ENCODE measurements around the gene PPCDC.

Gene PPCDC, protein sequence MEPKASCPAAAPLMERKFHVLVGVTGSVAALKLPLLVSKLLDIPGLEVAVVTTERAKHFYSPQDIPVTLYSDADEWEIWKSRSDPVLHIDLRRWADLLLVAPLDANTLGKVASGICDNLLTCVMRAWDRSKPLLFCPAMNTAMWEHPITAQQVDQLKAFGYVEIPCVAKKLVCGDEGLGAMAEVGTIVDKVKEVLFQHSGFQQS

DNA sequence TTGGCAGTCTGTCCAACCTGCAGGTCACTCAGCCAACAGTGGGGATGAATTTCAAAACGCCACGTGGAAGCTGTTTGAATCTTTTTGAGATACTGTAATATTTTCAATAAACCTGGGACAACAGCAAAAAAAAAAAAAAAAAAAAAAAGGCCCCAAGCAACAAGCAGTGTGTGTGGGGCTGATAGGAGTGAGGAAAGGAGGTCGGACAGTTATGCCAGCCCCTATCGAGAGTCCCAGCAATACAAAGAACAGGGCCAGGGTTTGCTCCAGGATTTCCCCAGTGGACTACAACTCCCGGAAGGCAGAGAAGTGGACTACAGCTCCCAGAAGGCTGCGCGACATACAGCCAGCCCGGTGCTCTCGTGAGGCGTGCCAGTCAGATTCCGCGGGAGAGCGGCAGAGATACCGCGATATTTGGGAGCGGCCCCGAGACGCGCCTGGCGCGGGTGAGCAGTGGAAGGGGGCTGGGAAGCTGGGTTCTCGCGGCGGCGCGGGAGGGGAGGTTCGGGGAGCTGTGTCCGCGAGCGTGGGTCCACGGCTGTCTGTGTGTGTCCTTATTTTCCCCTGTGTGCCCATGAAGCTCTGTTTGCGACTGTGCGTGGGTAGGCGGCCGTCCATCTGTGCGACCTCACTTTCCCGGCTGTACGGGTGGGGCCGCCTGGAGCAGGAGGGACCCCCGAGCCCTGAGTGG, at the start of gene PPCDC:
Gene PPCDC, plus strand, starts transcription at position 410 of the 691 bp plus-strand sequence. CDS start 4,729 bp downstream, outside the sequence.
- DNase-seq (ENCODE audit: low read depth in 2 of 2) = peak; percentile 91 to 94

- no peak for DNase-seq (ENCODE audit: low read depth in 2 of 2)
Observed at GRCh38 chr15:74976159-74976558, 47.2 kb upstream of the PPCDC start.

DNA sequence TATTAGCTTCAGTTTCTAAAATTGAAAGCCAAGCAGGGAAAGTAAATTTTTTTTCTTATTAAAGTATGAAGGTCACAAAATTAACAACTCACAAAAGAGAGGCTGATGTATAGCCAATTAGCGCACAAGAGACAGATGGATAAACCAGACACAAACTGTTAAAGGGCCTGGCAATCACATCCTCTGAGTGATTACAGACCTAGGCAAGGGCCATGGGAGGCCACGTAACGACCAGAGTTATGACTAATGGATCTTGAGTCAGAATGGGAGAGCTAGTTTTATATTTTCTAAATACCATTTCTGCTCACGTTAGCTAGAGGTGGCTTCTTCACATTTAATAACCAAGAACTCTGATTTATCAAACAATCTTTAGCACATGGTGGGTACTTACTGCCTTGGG, 45.8 kb upstream of the PPCDC start:
- no peak for DNase-seq (ENCODE audit: low read depth in 2 of 2)

DNA sequence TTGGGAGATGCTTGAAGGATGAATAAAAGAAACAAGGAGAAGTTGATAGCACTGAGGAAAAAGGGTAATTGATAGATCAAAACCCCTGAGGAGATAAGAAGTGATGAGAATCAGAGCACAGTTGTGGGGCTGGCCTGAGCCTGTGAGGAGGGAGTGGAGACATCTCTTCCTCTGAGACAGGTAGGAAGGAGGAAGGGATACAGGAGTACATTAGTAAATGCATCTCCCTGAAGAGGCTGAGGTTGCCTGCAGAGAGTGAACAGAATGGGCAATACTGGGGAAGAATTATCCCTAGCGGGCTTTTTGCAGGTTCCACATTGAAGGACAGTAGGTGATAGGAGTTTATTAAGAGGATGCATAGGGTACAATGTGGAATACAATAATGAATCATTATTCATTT, 45.3 kb upstream of the PPCDC start:
- no peak for DNase-seq (ENCODE audit: low read depth in 2 of 2)

GRCh38 chr15:74978503-74978902, 44.9 kb upstream of the PPCDC start:
- DNase-seq (ENCODE audit: low read depth in 2 of 2) = peak in 1 of 2 experiments; percentile 41

DNA sequence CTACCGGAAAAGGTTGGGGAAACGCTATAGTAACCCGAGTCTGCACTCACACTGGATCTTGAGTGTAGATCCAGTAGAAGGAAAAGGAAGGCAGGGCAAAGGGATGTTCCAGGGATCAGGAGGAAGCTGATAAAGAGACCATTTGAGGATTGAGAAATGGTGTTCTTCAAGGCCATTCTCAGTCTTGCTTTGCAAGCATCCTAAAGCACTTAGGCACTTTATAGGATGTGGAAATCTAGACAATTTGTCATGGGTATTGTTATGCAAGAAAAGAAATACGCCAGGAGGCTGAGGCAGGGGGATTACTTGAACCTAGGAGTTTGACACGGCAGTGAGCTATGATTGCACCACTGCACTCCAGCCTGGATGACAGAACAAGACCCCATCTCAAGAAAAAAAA, 41.2 kb upstream of the PPCDC start:
- no peak for DNase-seq (ENCODE audit: low read depth in 2 of 2)

- peak; percentile 28 to 48 for DNase-seq (ENCODE audit: low read depth in 2 of 2)
Observed at GRCh38 chr15:74983725-74984231, 39.6 kb upstream of the PPCDC start.

- no peak for DNase-seq (ENCODE audit: low read depth in 2 of 2)
Observed at GRCh38 chr15:74988007-74988800, 35.2 kb upstream of the PPCDC start.

DNA sequence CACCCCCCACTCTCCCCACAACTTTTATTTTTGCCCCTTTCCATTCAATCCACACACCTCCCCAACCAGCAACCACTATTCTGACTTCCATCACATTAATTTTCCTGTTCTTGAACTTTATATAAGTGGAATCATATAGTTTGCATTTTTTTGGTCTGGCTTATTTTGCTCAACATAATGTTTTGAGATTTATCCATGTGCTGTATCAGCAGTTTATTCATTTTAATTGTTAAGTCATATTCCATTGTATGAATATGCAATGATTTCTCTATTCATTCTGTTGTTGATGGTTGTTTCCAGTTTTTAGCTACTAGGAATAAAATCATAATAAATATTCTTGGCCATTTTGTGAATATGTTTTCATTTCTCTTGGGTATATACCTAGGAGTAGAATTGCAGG, 33.9 kb upstream of the PPCDC start:
- DNase-seq (ENCODE audit: low read depth in 2 of 2) = no peak

DNA sequence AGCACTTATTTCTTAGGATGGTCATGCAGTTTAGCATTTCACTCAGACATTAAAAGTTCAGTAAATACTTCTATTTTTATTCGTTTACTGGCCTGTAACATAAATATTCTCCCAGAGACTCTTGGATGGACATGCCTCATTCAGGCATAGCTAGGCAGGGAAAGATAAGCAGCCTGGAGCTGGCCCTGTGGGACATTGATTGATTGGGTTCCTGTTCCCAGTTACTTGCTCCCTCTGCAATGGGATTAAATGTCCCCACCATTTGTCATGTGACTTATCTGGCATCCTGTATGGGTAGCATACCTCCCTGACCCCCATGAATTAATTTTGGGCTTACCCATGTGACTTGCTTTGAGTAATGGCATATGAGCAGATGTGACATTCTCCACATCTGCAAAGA, 30.8 kb upstream of the PPCDC start:
- DNase-seq (ENCODE audit: low read depth in 2 of 2) = no peak

- DNase-seq (ENCODE audit: low read depth in 2 of 2) = no peak
Observed at GRCh38 chr15:74994236-74994635, 29.2 kb upstream of the PPCDC start.

GRCh38 chr15:74994685-74995084, 28.7 kb upstream of the PPCDC start:
- DNase-seq (ENCODE audit: low read depth in 2 of 2) = no peak

DNA sequence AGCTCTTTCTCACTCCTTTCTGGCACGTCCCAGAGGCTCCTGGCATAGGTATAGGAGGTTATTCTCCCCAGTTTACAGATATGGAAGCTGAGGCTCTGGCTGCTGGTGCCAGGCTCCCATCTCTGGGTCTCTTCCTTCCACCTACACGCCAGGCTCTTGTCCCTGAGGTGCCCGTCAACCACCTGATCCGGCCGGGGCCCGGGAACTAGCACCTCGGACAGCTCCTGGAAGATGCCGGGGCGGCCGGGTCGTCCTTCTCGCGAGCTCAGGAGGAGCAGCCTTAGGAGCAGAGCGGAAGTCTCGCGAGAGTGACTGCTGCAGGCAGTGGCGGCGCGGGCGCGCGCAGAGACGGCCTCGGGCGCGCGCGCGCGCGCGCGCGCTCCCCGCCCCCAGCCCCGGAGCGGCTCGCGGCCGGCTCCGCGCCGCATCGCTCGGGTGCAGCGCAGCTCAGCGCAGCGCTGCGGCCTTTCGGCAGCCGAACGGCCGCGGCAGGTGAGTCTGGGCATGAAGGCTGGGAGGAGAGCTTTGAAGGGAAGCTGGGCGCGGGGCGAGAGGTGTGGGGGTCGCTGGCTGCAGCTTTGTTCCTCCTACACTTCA, 28.1 kb upstream of the PPCDC start, which contains the start of gene SCAMP5:
Gene SCAMP5, plus strand, starts transcription at position 382 of the 597 bp plus-strand sequence. CDS start 16,277 bp downstream, outside the sequence.
- peak; percentile 83 to 90 for DNase-seq (ENCODE audit: low read depth in 2 of 2)

DNA sequence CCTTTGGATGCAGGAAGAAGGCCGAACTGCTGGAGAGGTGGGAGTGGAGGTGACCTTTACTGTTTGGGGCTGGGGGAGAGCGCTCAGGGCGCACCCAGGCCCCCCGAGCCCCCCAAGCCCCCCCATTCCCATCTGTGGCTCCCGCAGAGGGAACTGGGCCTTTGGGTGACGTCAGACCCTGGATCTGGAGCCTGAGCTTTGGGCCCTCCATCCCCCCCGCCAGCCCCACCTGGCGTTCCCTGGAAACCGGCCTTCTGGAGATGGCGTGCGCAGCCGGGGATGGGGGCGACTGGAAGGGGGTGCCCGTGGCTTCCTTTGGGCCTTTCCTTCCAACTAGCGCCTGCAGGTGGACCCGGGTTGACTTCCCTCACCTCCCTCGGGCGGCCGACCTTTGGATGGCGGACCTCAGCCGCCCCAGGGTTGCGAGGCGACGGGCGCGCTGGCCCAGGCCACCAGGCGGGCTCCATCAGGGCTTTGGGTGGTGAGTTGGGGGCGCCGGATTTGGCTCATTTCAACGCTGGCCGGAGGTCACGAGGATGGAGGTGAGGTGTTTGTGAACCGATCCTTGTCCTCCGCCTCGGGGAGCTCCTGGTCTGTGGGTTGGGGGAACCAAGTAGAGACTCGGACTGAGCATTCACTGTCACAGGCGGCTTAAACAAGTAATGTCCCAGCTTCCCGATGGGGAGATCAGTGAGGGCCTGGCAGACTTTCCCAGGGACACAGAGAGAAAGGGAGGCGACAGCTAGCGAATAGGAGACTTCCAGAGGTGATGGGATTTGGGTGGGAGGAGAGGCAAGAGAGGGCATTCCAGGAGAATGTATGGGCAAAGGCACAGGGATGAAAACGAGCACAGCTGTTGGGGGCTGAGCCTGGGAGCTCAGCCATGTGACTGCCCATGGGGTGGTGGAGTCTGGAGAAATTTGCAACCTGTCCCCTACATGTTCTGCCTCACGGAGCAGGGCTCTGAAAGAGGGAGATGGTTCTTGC, 27.3 kb upstream of the PPCDC start:
- no peak for DNase-seq (ENCODE audit: low read depth in 2 of 2)

DNA sequence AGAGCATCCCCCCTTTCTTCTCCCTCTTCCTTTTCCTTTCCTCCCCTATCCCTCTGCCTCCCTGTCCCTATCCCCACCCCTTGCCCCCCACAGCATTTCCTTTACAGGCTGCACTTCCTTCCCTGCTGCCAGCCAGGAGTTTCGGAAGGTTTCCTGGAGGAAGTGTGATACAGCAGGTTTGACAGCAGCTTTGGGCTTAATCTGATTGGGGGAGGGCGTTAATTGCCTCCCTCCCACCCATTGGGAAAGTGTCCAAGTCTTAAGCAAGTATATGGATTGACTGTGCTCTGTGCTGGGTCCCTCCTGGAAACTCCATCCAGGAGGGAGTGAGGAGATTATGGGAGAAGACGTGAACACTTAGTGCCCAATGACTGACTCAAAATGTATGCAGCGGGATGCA, 26.2 kb upstream of the PPCDC start:
- DNase-seq (ENCODE audit: low read depth in 2 of 2) = no peak

- no peak for DNase-seq (ENCODE audit: low read depth in 2 of 2)
Observed at GRCh38 chr15:74997543-74997942, 25.8 kb upstream of the PPCDC start.

DNA sequence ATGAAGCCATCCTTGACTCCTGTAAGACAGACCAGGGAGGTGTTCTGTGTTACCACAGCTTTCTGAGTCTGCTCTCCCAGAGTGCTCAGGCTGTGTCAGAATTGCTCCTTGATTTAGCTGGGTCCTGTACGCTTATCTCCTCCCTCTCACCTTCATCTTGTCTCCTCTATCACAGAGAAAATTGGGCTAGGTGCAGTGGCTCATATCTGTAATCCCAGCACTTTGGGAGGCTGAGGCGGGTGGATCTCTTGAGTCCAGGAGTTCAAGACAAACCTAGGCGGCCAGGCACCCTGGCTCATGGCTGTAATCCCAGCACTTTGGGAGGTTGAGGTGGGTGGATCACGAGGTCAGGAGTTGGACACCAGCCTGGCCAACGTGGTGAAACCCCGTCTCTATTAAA, 22.1 kb upstream of the PPCDC start:
- no peak for DNase-seq (ENCODE audit: low read depth in 2 of 2)

- DNase-seq (ENCODE audit: low read depth in 2 of 2) = no peak
Observed at GRCh38 chr15:75002398-75002797, 21.0 kb upstream of the PPCDC start.

DNA sequence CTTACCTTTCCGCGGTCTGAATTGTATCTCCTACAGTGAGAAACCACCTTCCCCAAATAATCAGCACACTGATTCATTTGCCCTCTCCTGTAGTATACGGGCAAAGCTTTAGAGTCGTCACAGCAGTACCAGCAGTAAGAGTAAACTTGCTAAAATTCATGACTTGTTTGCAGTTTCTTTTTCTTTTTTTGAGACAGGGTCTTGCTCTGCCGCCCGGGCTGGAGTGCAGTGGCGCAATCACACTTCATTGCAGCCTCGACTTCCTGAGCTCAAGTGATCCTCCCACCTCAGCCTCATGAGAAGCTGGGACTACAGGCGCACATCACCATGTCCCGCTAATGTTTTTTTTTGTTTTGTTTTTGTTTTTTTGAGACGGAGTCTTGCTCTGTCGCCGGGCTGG, 16.2 kb upstream of the PPCDC start:
- no peak for DNase-seq (ENCODE audit: low read depth in 2 of 2)

DNA sequence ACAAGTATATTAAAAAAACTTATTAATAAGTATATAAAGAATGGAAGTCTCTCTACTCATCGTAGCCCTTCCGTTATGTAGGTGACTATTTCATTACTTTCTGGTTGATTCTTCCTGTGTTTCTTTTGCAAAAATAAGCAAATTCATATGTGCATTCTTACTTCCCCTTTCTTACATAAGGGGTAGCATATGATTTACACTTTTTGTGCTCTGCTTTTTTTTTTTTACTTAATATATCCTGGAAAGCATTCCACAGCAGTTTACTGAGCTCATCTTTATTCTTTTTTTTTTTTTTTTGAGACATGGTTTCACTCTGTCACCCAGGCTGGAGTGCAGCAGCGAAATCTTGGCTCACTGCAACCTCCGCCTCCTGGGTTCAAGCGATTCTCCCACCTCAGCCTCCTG, 15.2 kb upstream of the PPCDC start:
- DNase-seq (ENCODE audit: low read depth in 2 of 2) = no peak
